HG03280 (cell line): ENCODE data around the gene NET1.
"Not testable (repeated sequence)": the region's sequence is repeated elsewhere in the genome, so short reads cannot be mapped to it uniquely, and the experiment has no call there.

Experiments used
- ATAC-seq: cut with Tn5 transposase; IDR thresholded peaks from one replicate; pipeline ENCODE4 v1.9.1; 2021; ENCODE audit warnings: mild to moderate bottlenecking, moderate library complexity; ENCODE audit not compliant: unreplicated experiment

Gene NET1, protein sequence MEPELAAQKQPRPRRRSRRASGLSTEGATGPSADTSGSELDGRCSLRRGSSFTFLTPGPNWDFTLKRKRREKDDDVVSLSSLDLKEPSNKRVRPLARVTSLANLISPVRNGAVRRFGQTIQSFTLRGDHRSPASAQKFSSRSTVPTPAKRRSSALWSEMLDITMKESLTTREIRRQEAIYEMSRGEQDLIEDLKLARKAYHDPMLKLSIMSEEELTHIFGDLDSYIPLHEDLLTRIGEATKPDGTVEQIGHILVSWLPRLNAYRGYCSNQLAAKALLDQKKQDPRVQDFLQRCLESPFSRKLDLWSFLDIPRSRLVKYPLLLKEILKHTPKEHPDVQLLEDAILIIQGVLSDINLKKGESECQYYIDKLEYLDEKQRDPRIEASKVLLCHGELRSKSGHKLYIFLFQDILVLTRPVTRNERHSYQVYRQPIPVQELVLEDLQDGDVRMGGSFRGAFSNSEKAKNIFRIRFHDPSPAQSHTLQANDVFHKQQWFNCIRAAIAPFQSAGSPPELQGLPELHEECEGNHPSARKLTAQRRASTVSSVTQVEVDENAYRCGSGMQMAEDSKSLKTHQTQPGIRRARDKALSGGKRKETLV

DNA sequence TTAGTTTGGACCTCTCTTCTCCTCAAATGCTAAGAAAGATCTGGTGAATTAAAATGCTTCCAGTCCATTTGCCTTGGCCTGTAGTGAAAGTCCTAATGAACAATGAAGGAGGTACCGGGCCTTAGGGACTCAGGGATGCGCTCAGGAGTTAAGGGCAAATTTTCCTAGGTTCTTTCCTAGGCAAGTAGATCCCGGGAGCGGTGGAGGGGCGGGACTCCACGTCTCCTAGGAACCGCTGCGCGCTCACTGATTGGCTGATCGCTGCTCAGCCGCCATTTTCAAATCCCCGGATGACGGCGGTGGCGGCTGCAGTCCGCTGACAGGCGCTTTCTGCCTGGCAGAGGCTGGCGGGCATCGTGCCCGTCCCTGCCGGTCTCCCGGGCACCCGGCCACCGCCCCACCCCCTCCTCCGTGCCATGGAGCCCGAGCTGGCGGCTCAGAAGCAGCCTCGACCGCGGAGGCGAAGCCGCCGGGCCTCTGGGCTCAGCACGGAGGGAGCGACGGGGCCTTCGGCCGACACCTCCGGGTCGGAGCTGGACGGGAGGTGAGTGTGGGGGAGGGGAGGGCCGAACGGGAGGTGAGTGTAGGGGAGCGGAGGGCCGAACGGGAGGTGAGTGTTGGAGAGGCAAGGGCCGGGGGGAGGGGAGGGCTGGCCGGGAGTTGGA lies at the start of gene NET1:
Gene NET1, plus strand, starts transcription at position 281 of the 665 bp plus-strand sequence. Its CDS starts 136 bp downstream, at position 417.
- peak; percentile 98 for ATAC-seq

DNA sequence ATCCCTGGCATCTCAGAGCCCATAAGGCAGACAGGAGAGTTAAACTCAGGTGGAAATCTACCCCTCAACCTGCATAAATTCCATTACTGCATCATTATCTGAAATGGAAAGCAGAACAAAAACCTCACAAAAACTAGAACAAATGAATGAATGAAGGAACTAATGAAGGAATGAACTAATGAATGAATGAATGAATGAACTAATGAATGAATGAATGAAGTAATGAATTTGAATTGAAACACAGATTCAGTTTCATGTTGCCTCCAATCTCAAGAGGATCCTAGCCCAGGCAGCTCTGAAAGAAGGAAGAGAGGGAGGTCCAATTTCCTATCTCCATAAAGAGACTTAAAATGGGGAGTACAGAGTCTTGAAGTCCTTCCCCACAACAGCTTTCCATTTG lies 49.5 kb upstream of the NET1 start:
- no peak for ATAC-seq

- ATAC-seq = no peak
Observed at GRCh38 chr10:5364374-5364773, 48.0 kb upstream of the NET1 start.

GRCh38 chr10:5364890-5365338 lies 47.4 kb upstream of the NET1 start, which contains the start of gene UCN3:
Gene UCN3 (plus strand): TSS chr10:5364966. CDS start chr10:5373721, 8,755 bp downstream.
- no peak for ATAC-seq

DNA sequence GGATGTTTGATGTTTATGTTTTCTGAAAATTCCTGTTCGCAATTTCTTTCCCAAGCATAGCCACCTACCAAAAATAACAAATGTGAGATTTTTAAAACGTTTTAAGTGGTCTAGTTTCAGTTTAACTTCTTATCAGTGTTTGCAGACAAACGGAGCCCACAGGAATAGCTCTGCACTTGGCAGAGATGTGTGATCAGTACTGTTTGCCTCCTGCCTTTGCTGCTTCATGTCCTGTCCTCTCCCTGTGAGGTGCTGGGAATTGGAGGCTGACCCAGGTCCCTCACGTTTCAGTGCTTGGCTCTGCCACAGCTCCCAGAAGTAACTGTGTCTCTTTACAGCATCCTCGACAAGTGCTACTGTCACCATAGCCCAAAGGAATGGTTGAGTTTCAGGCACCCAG lies 46.4 kb upstream of the NET1 start:
- no peak for ATAC-seq

DNA sequence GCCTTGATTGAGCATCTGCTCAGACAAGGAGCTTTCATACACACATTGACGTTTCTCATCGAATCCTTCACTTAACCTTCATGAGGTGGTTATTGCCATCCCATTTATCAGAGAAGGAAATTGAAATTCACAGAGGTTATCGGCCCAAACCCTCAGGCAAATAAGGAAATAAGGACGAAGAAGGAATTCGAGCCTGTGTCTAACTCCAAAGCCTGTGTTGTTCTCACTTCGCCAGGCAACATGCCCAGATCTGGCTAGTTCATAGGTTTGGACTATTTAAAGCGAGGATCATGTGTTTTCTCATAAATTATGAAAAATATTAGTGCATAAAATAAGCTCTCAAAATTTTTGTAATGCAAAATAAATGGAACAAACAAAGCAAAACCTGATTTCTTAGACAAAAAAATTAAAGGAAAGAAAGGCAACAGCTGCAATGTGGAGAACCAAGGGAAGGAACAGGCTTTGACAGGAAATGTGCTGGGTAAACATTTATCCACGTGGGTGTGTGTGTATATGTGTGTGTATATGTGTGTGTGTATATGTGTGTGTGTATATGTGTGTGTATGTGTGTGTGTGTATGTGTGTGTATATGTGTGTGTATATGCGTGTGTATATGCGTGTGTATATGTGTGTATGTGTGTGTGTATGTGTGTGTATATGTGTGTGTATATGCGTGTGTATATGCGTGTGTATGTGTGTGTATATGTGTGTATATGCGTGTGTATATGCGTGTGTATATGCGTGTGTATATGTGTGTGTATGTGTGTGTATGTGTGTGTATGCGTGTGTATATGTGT lies 42.8 kb upstream of the NET1 start:
- ATAC-seq = no peak

DNA sequence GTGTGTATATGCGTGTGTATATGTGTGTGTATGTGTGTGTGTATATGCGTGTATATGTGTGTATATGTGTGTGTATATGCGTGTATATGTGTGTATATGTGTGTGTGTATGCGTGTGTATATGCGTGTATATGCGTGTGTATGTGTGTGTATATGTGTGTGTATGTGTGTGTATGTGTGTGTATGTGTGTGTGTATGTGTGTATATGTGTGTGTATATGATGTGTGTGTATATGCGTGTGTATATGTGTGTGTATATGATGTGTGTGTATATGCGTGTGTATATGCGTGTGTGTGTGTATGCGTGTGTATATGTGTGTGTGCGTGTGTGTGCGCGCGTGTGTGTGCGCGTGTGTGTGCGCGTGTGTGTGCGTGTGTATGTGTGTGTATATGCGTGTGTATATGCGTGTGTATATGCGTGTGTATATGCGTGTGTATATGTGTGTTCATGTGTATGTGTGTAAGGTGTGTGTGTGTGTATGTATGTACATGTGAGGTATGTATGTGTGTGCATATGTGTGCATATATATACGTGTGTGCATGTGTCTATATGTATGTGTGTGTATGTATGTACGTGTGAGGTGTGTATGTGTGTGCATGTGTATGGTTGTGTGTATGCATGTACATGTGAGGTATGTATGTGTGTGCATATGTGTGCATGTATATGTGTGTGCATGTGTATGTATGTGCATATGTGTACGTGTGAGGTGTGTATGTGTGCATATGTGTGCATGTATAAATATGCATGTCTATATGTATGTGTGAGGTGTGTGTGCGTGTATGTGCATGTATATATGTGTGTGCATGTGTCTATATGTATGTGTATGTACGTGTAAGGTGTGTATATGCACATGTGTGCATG lies 41.6 kb upstream of the NET1 start:
- no peak for ATAC-seq

- no peak for ATAC-seq
Observed at GRCh38 chr10:5373307-5373706, 39.0 kb upstream of the NET1 start.

GRCh38 chr10:5373891-5374611 lies 38.3 kb upstream of the NET1 start:
- no peak for ATAC-seq

DNA sequence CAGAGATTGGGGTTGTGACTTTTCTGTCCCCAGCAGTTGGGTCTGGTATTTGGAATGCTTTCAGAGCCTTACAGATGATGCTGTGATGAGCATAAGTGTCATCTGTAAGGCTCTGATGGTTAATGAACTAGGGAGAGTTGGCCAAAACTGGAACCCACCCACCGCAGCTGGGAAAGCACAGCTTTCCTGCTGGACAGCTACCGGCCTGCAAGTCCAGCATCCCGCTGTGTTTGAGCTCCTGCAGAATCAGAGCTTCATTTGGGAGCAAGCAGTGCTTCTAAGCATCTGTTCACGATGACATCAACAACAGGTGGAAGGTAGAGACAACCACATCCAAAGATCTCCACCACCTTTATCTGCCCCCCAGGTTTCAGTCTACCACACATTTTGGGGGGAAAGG lies 35.9 kb upstream of the NET1 start:
- no peak for ATAC-seq

GRCh38 chr10:5379202-5379601 lies 33.2 kb upstream of the NET1 start:
- not testable (repeated sequence) for ATAC-seq

GRCh38 chr10:5380395-5380794 lies 32.0 kb upstream of the NET1 start:
- ATAC-seq = not testable (repeated sequence)

- ATAC-seq = no peak
Observed at GRCh38 chr10:5381187-5381586, 31.2 kb upstream of the NET1 start.

DNA sequence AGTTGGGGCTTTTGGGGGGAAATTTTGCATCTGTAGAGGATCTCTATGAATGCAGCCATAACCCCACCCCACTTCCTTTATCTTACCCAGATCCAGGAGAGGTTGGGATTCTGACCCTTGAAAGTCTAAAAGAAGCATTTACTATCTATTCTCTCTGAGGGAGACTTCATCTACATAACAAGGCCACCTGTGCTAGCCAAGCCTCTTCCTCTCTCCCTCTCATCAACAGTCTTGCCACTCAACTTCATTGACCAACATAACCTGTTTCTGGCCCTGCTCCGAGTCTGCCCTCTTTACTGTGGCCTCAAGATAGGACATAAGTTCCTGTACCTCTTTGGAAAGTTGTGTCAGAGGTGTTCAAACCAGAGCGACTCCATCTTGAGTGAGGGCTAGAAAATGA lies 27.1 kb upstream of the NET1 start:
- ATAC-seq = no peak

GRCh38 chr10:5387169-5387568 lies 25.2 kb upstream of the NET1 start:
- no peak for ATAC-seq

DNA sequence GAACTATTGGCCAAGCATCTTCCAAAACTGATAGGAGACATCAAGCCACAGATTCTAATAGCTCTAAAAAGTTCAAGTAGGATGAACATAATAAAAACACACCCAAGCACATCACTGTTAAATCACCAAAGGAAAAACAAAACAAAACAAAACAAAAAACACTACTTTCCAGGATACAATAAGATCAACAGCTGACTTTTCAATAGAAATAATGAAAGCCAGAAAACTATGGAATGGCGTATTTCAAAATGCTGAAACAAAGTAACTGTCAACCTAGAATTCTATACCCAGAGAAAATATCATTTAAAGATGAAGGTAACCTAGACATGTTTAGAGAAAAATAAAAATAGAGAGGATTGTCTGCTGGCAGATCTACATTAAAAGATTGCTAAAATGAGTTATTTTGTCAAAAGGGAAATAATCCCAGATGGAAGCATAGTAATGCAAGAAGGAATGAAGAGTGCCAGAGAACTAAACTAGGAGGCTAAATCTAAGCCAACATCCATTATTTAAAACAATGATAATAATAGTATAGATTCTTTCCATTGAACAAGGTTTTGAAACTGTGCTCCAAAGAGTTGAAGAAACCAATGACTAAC lies 21.7 kb upstream of the NET1 start:
- ATAC-seq = no peak

- no peak for ATAC-seq
Observed at GRCh38 chr10:5391790-5392189, 20.6 kb upstream of the NET1 start.

GRCh38 chr10:5393529-5393928 lies 18.8 kb upstream of the NET1 start:
- ATAC-seq = no peak

GRCh38 chr10:5395168-5395567 lies 17.2 kb upstream of the NET1 start:
- no peak for ATAC-seq
